GM23338 (cell line): Measurements from ENCODE around the gene KCNQ5. TPM values are rescaled to one million over a fixed set of nuclear protein-coding genes. Genes with fewer than 3 reads are reported as not detected.
A peak's percentile ranks its signal among the peaks of the same experiment; 100 is the strongest.

ENCODE experiments used
- ATAC-seq: fragments of 200-7000 bp; cut with Tn5 transposase; 3 replicates; pipeline ENCODE4 v1.9.1; 2020
- DNase-seq: peaks from one replicate; pipeline ENCODE4 v3.0.0-alpha.2; 2015; ENCODE audit warnings: low spot score
- H2AFZ ChIP-seq: fragments of 200-600 bp; sonication (generic); 2 replicates; pipeline ENCODE4 v1.8.0; 2016; ENCODE audit warnings: antibody characterized with exemption, mild to moderate bottlenecking, moderate library complexity
- H3F3A ChIP-seq: fragments of 200-600 bp; sonication (generic); replicated peaks from 2 replicates; pipeline ENCODE4 v1.8.0; 2017; ENCODE audit warnings: antibody characterized with exemption, mixed run types, low read depth
- H3K27ac ChIP-seq: fragments of 200-600 bp; sonication (generic); 2 replicates; pipeline ENCODE4 v1.6.1; 2016; ENCODE audit warnings: low read depth
- H3K27me3 ChIP-seq: fragments of 200-600 bp; sonication (generic); 2 replicates; pipeline ENCODE4 v1.8.0; 2016; ENCODE audit warnings: mild to moderate bottlenecking, mixed run types, moderate library complexity; ENCODE audit not compliant: insufficient read depth
- H3K36me3 ChIP-seq: fragments of 200-600 bp; sonication (generic); 2 replicates; pipeline ENCODE4 v1.8.0; 2016; ENCODE audit warnings: mild to moderate bottlenecking; ENCODE audit not compliant: insufficient read depth
- H3K4me1 ChIP-seq: fragments of 200-600 bp; sonication (generic); 2 replicates; pipeline ENCODE4 v1.8.0; 2016; ENCODE audit warnings: mild to moderate bottlenecking, moderate library complexity; ENCODE audit not compliant: insufficient read depth
- H3K4me2 ChIP-seq: fragments of 200-600 bp; sonication (generic); 2 replicates; pipeline ENCODE4 v1.7.1; 2017; ENCODE audit warnings: mixed run types
- H3K4me3 ChIP-seq: fragments of 200-600 bp; sonication (generic); 2 replicates; pipeline ENCODE4 v1.6.1; 2016; ENCODE audit warnings: mixed run types
- H3K79me2 ChIP-seq: fragments of 200-600 bp; sonication (generic); replicated peaks from 2 replicates; pipeline ENCODE4 v1.8.0; 2017; ENCODE audit warnings: mild to moderate bottlenecking; ENCODE audit not compliant: insufficient read depth
- H3K9me2 ChIP-seq: fragments of 200-600 bp; sonication (generic); 2 replicates; pipeline ENCODE4 v1.8.0; 2017; ENCODE audit not compliant: insufficient read depth
- H4K20me1 ChIP-seq: fragments of 200-600 bp; sonication (generic); replicated peaks from 2 replicates; pipeline ENCODE4 v1.8.0; 2017; ENCODE audit warnings: mild to moderate bottlenecking; ENCODE audit not compliant: insufficient read depth
- H3K27ac Mint-ChIP-seq: 2 replicates; pipeline ENCODE4 v1.8.0; 2020; ENCODE audit warnings: inconsistent platforms, mild to moderate bottlenecking, moderate library complexity, mixed read lengths
- H3K27me3 Mint-ChIP-seq: 3 replicates; pipeline ENCODE4 v1.8.0; 2022; ENCODE audit warnings: low read depth, mild to moderate bottlenecking, moderate library complexity, mixed read lengths, inconsistent platforms; ENCODE audit not compliant: insufficient read depth, poor library complexity
- H3K36me3 Mint-ChIP-seq: 3 replicates; pipeline ENCODE4 v1.8.0; 2021; ENCODE audit warnings: low read depth, mild to moderate bottlenecking, inconsistent platforms, moderate library complexity, mixed read lengths
- H3K4me1 Mint-ChIP-seq: 3 replicates; pipeline ENCODE4 v1.8.0; 2020; ENCODE audit warnings: mild to moderate bottlenecking, inconsistent platforms, mixed read lengths
- H3K4me3 Mint-ChIP-seq: 3 replicates; pipeline ENCODE4 v1.8.0; 2021; ENCODE audit warnings: moderate library complexity, mild to moderate bottlenecking, inconsistent platforms, mixed read lengths
- H3K9me3 Mint-ChIP-seq: 3 replicates; pipeline ENCODE4 v1.8.0; 2020; ENCODE audit warnings: moderate library complexity, mild to moderate bottlenecking, inconsistent platforms, mixed read lengths
- CREB1 ChIP-seq: fragments of 250-450 bp; sonication (Bioruptor Pico); IDR thresholded peaks from 2 replicates; pipeline ENCODE4 v1.5.0; 2020; ENCODE audit warnings: low read depth, mild to moderate bottlenecking, moderate library complexity
- CTCF ChIP-seq, 2 experiments: fragments of 200-600 bp in 1 of 2; sonication (generic) in 1 of 2; conservative IDR thresholded peaks; 2 replicates each; pipeline versions ENCODE4 v1.5.1 to v1.6.1; 2016 to 2017; ENCODE audit warnings: antibody characterized with exemption in 2 of 2, low read depth in 2 of 2, mild to moderate bottlenecking in 2 of 2, moderate library complexity in 1 of 2
- ETS1 ChIP-seq: IDR thresholded peaks from 2 replicates; pipeline ENCODE4 v1.6.1; 2016; ENCODE audit warnings: antibody characterized with exemption
- EZH2 ChIP-seq: fragments of 200-600 bp; sonication (generic); IDR thresholded peaks from one replicate; pipeline ENCODE4 v1.8.0; 2017; ENCODE audit warnings: antibody characterized with exemption, mild to moderate bottlenecking, low read depth; ENCODE audit not compliant: unreplicated experiment
- EZH2phosphoT487 ChIP-seq: fragments of 200-600 bp; sonication (generic); IDR thresholded peaks from one replicate; pipeline ENCODE4 v1.8.1; 2018; ENCODE audit warnings: antibody characterized with exemption; ENCODE audit not compliant: unreplicated experiment
- JUNB ChIP-seq: IDR thresholded peaks from one replicate; pipeline ENCODE4 v1.6.1; 2016; ENCODE audit warnings: antibody characterized with exemption; ENCODE audit not compliant: unreplicated experiment
- REST ChIP-seq: IDR thresholded peaks from one replicate; pipeline ENCODE4 v1.6.1; 2018; ENCODE audit warnings: antibody characterized with exemption; ENCODE audit not compliant: unreplicated experiment
- STAT1 ChIP-seq: IDR thresholded peaks from one replicate; pipeline ENCODE4 v1.6.1; 2016; ENCODE audit warnings: antibody characterized with exemption; ENCODE audit not compliant: unreplicated experiment
- ZNF114 ChIP-seq: fragments of 250-450 bp; sonication (Bioruptor Pico); IDR thresholded peaks from 2 replicates; pipeline ENCODE4 v1.5.0; 2020; ENCODE audit warnings: mild to moderate bottlenecking, moderate library complexity
- ZNF331 ChIP-seq: fragments of 250-450 bp; sonication (Bioruptor Pico); IDR thresholded peaks from 2 replicates; pipeline ENCODE4 v1.5.0; 2020; ENCODE audit warnings: low read depth, mild to moderate bottlenecking, moderate library complexity
- polyA plus RNA-seq: library from polyadenylated mRNA; unstranded; fragments of >200 nt; fragmentation: Nextera tagmentation; extraction: Ambion mirVana; gene quantifications from 2 replicates; pipeline ENCODE4 v1.2.1, GENCODE V29; 2016
- total RNA-seq: library from RNA; depleted of rRNA; stranded (reverse); fragments of >200 nt; shearing (Covaris generic); gene quantifications from 2 replicates; pipeline ENCODE4 v1.2.3, GENCODE V29; 2014

KCNQ5 gene
- total and polyA plus RNA-seq, 2 experiments from 2014 or later = 0.68 to 0.87 TPM

GRCh38 chr6:73134588-73134987 lies 512.7 kb downstream of the KCNQ5 start:
- no peaks in the 10 kb centered on the region for H4K20me1 ChIP-seq
- H3K79me2 ChIP-seq = no peaks in the 10 kb centered on the region
- TF ChIP-seq ETS1 = 0 out of 2 replicates have a peak, but pooled peaks have one; percentile 30
- no peak for TF ChIP-seq STAT1
- TF ChIP-seq REST = no peak
- no peak for TF ChIP-seq EZH2phosphoT487
- no peak for TF ChIP-seq ZNF331 (CRISPR knock-in tag)
- peak; percentile 72 for TF ChIP-seq CREB1 (CRISPR knock-in tag)
- TF ChIP-seq CTCF (conservative IDR thresholded peaks at IDR 0.05; ENCODE audit: low read depth in 2 of 2) = peak; percentile 88 to 99
- no peak for TF ChIP-seq JUNB
- no peaks in the 10 kb centered on the region for H3K4me1 ChIP-seq
- H3K36me3 Mint-ChIP-seq = no peaks in the 10 kb centered on the region
- no peaks in the 10 kb centered on the region; the same call in 2 of the 3 replicates for H3K9me3 Mint-ChIP-seq
- H3K9me2 ChIP-seq = no peaks in the 10 kb centered on the region
- peaks cover 4% of the 10 kb centered on the region for H3K27me3 Mint-ChIP-seq
- H3K4me1 Mint-ChIP-seq = peaks cover 2% of the 10 kb centered on the region; the same call in 1 of the 3 replicates
- H3K4me3 Mint-ChIP-seq = no peak overlapping the region
- H3K4me3 ChIP-seq = no peak overlapping the region
- no peaks in the 10 kb centered on the region for H3K36me3 ChIP-seq
- peak overlapping the region; percentile 93 for H2AFZ ChIP-seq
- ATAC-seq (peak; percentile 98), DNase-seq (peak; percentile 92)
- no peaks in the 10 kb centered on the region for H3K27me3 ChIP-seq
- no peak overlapping the region for H3K27ac Mint-ChIP-seq
- no peak overlapping the region for H3K27ac ChIP-seq
- H3F3A ChIP-seq = no peaks in the 10 kb centered on the region
- no peak overlapping the region for H3K4me2 ChIP-seq

- H3F3A ChIP-seq = no peaks in the 10 kb centered on the region
- no peaks in the 10 kb centered on the region for H3K9me3 Mint-ChIP-seq
- no peaks in the 10 kb centered on the region for H3K4me1 Mint-ChIP-seq
- no peaks in the 10 kb centered on the region for H4K20me1 ChIP-seq
- no peak overlapping the region for H3K27ac ChIP-seq
- no peaks in the 10 kb centered on the region for H3K27me3 ChIP-seq
- H3K27me3 Mint-ChIP-seq = no peaks in the 10 kb centered on the region
- no peaks in the 10 kb centered on the region for H3K79me2 ChIP-seq
- no peak overlapping the region for H3K4me2 ChIP-seq
- H3K36me3 Mint-ChIP-seq = no peaks in the 10 kb centered on the region
- no peak overlapping the region for H3K27ac Mint-ChIP-seq
- H2AFZ ChIP-seq = no peak overlapping the region
- ATAC-seq (no peak), DNase-seq (no peak)
- H3K9me2 ChIP-seq = no peaks in the 10 kb centered on the region
- H3K4me1 ChIP-seq = no peaks in the 10 kb centered on the region
- no peaks in the 10 kb centered on the region for H3K36me3 ChIP-seq
- H3K4me3 Mint-ChIP-seq = no peak overlapping the region
- H3K4me3 ChIP-seq = no peak overlapping the region
- no peak for TF ChIP-seq STAT1
- no peak for TF ChIP-seq EZH2phosphoT487
- no peak for TF ChIP-seq CREB1 (CRISPR knock-in tag)
- TF ChIP-seq EZH2 = no peak
- TF ChIP-seq ZNF331 (CRISPR knock-in tag) = no peak
- TF ChIP-seq ZNF114 (CRISPR knock-in tag) = no peak
- no peak for TF ChIP-seq REST
Measured at GRCh38 chr6:73139681-73140383, 518.0 kb downstream of the KCNQ5 start.
